ENCODE results near the gene NPAS2.

Gene NPAS2

GRCh38 chr2:100789361-100789760, 30.6 kb upstream of the NPAS2 start:
- Histone ChIP-seq H4K20me1 (ENCODE audit: insufficient read depth, low read length, poor library complexity, severe bottlenecking) (no peaks in the 10 kb centered on the region), H3K9ac (ENCODE audit: low read depth, low read length, poor library complexity, severe bottlenecking) (no peak overlapping the region), H3K36me3 (ENCODE audit: insufficient read depth, low read length) (no peaks in the 10 kb centered on the region), H3K9me2 (replicated peaks; ENCODE audit: low read depth, low read length) (no peaks in the 10 kb centered on the region), H3K27me3 (ENCODE audit: insufficient read depth, low read length, poor library complexity, severe bottlenecking) (no peaks in the 10 kb centered on the region), H3K4me1 (ENCODE audit: insufficient read depth, low read length, poor library complexity, severe bottlenecking) (no peaks in the 10 kb centered on the region), H3K79me2 (ENCODE audit: insufficient read depth, low read length) (no peaks in the 10 kb centered on the region), H3K4me2 (ENCODE audit: low read depth, low read length, poor library complexity, severe bottlenecking) (no peak overlapping the region), H3F3A (ENCODE audit: low read depth) (no peaks in the 10 kb centered on the region), H2AFZ (ENCODE audit: low read length) (no peak overlapping the region), H3K4me3 (ENCODE audit: low read length, poor library complexity, severe bottlenecking) (no peak overlapping the region), H3K9me3 (ENCODE audit: insufficient read depth, low read depth, low read length) (no peaks in the 10 kb centered on the region; the same call in 1 of the 2 replicates)
- TF ChIP-seq EZH2phosphoT487 (IDR thresholded peaks at IDR 0.05; ENCODE audit: borderline replicate concordance) = no peak
- TF ChIP-seq, protein P1, sequence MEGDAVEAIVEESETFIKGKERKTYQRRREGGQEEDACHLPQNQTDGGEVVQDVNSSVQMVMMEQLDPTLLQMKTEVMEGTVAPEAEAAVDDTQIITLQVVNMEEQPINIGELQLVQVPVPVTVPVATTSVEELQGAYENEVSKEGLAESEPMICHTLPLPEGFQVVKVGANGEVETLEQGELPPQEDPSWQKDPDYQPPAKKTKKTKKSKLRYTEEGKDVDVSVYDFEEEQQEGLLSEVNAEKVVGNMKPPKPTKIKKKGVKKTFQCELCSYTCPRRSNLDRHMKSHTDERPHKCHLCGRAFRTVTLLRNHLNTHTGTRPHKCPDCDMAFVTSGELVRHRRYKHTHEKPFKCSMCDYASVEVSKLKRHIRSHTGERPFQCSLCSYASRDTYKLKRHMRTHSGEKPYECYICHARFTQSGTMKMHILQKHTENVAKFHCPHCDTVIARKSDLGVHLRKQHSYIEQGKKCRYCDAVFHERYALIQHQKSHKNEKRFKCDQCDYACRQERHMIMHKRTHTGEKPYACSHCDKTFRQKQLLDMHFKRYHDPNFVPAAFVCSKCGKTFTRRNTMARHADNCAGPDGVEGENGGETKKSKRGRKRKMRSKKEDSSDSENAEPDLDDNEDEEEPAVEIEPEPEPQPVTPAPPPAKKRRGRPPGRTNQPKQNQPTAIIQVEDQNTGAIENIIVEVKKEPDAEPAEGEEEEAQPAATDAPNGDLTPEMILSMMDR (conservative IDR thresholded peaks at IDR 0.05; ENCODE audit: low read length) = no peak

- no peak for TF ChIP-seq EZH2phosphoT487 (IDR thresholded peaks at IDR 0.05; ENCODE audit: borderline replicate concordance)
- TF ChIP-seq, protein P1 (conservative IDR thresholded peaks at IDR 0.05; ENCODE audit: low read length) = no peak
- Histone ChIP-seq H3K4me3 (ENCODE audit: low read length, poor library complexity, severe bottlenecking) (no peak overlapping the region), H3F3A (ENCODE audit: low read depth) (no peaks in the 10 kb centered on the region), H3K9me2 (replicated peaks; ENCODE audit: low read depth, low read length) (no peaks in the 10 kb centered on the region), H3K4me1 (ENCODE audit: insufficient read depth, low read length, poor library complexity, severe bottlenecking) (no peaks in the 10 kb centered on the region), H3K9ac (ENCODE audit: low read depth, low read length, poor library complexity, severe bottlenecking) (no peak overlapping the region), H3K9me3 (ENCODE audit: insufficient read depth, low read depth, low read length) (no peaks in the 10 kb centered on the region; the same call in 1 of the 2 replicates), H3K79me2 (ENCODE audit: insufficient read depth, low read length) (no peaks in the 10 kb centered on the region), H3K27me3 (ENCODE audit: insufficient read depth, low read length, poor library complexity, severe bottlenecking) (no peaks in the 10 kb centered on the region), H2AFZ (ENCODE audit: low read length) (no peak overlapping the region), H3K4me2 (ENCODE audit: low read depth, low read length, poor library complexity, severe bottlenecking) (no peak overlapping the region), H4K20me1 (ENCODE audit: insufficient read depth, low read length, poor library complexity, severe bottlenecking) (no peaks in the 10 kb centered on the region), H3K36me3 (ENCODE audit: insufficient read depth, low read length) (no peaks in the 10 kb centered on the region)
These were observed 28.5 kb upstream of the NPAS2 start for GRCh38 chr2:100791294-100791935.

DNA sequence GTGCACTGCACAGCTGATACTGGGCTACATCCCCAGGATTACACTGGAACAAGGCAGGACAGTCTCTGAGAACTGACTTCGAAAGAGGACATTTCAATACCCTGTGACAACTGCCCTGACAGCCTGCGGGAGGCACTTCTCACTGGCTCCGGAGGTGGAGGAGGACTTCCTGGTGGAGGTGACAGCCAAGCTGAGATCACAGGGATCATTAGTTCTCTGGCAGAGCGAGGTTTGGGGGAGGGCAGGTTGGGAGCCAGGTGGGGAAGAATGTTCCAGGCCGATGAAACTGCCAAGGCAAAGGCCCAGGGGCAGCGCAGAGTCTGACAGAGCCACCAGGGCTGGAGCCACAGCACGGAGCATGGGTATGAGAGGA, 28.0 kb upstream of the NPAS2 start:
- H3K9me2 ChIP-seq (replicated peaks; ENCODE audit: low read depth, low read length) = no peaks in the 10 kb centered on the region
- H3K9me3 ChIP-seq (ENCODE audit: insufficient read depth, low read depth, low read length) = no peaks in the 10 kb centered on the region; the same call in 1 of the 2 replicates
- no peaks in the 10 kb centered on the region for H4K20me1 ChIP-seq (ENCODE audit: insufficient read depth, low read length, poor library complexity, severe bottlenecking)
- H3K4me2 ChIP-seq (ENCODE audit: low read depth, low read length, poor library complexity, severe bottlenecking) = no peak overlapping the region
- no peak overlapping the region for H3K9ac ChIP-seq (ENCODE audit: low read depth, low read length, poor library complexity, severe bottlenecking)
- no peaks in the 10 kb centered on the region for H3K27me3 ChIP-seq (ENCODE audit: insufficient read depth, low read length, poor library complexity, severe bottlenecking)
- H2AFZ ChIP-seq (ENCODE audit: low read length) = no peak overlapping the region
- TF ChIP-seq EZH2phosphoT487 (IDR thresholded peaks at IDR 0.05; ENCODE audit: borderline replicate concordance) = no peak
- TF ChIP-seq, protein P1 (conservative IDR thresholded peaks at IDR 0.05; ENCODE audit: low read length) = no peak
- no peaks in the 10 kb centered on the region for H3K79me2 ChIP-seq (ENCODE audit: insufficient read depth, low read length)
- no peak overlapping the region for H3K4me3 ChIP-seq (ENCODE audit: low read length, poor library complexity, severe bottlenecking)
- H3K4me1 ChIP-seq (ENCODE audit: insufficient read depth, low read length, poor library complexity, severe bottlenecking) = no peaks in the 10 kb centered on the region
- H3K36me3 ChIP-seq (ENCODE audit: insufficient read depth, low read length) = no peaks in the 10 kb centered on the region
- no peaks in the 10 kb centered on the region for H3F3A ChIP-seq (ENCODE audit: low read depth)

Measured in Loucy (cell line).